ENCODE measurements around the gene RAPGEF4. TPM values are rescaled to one million over a fixed set of nuclear protein-coding genes. Genes with fewer than 3 reads are reported as not detected.
"Not testable (repeated sequence)": the region's sequence is repeated elsewhere in the genome, so short reads cannot be mapped to it uniquely, and the experiment has no call there.

Gene RAPGEF4
- total RNA-seq, 1 donor from 2014 or later: 0.73 TPM

GRCh38 chr2:173027181-173028128, 291.8 kb downstream of the RAPGEF4 start:
- intact Hi-C loops (cut with micrococcal nuclease): loop anchor here (1.0 to 10.0 kb wide), 4 partner anchors 47 to 1317 kb away; no protein-coding TSS in a partner anchor

GRCh38 chr2:173028141-173028540, 292.5 kb downstream of the RAPGEF4 start:
- intact Hi-C loops (cut with micrococcal nuclease): loop anchor here (10.0 kb wide), 1 partner anchor 1317 kb away; no protein-coding TSS in a partner anchor

GRCh38 chr2:173028671-173029070, 293.0 kb downstream of the RAPGEF4 start:
- intact Hi-C loops (cut with micrococcal nuclease): loop anchor here (10.0 kb wide), 1 partner anchor 1316 kb away; no protein-coding TSS in a partner anchor

- intact Hi-C loops (cut with micrococcal nuclease): no loop called here
These were observed 295.2 kb downstream of the RAPGEF4 start for GRCh38 chr2:173030561-173031490.

GRCh38 chr2:173032032-173032431, 296.4 kb downstream of the RAPGEF4 start:
- intact Hi-C loops (cut with micrococcal nuclease): no loop called here

- intact Hi-C loops (cut with micrococcal nuclease): no loop called here
These were observed 297.4 kb downstream of the RAPGEF4 start for GRCh38 chr2:173033084-173033483.

GRCh38 chr2:173034143-173034542, 298.5 kb downstream of the RAPGEF4 start:
- intact Hi-C loops (cut with micrococcal nuclease): no loop called here

GRCh38 chr2:173037245-173038120, 301.8 kb downstream of the RAPGEF4 start:
- intact Hi-C loops (cut with micrococcal nuclease): no loop called here

- intact Hi-C loops (cut with micrococcal nuclease): not testable (repeated sequence)
These were observed 302.6 kb downstream of the RAPGEF4 start for GRCh38 chr2:173038257-173038656.

- intact Hi-C loops (cut with micrococcal nuclease): no loop called here
These were observed 305.1 kb downstream of the RAPGEF4 start for GRCh38 chr2:173040729-173041128.

- intact Hi-C loops (cut with micrococcal nuclease): no loop called here
These were observed 307.8 kb downstream of the RAPGEF4 start for GRCh38 chr2:173043476-173043875.

GRCh38 chr2:173043897-173044519, 308.4 kb downstream of the RAPGEF4 start:
- intact Hi-C loops (cut with micrococcal nuclease): no loop called here

- intact Hi-C loops (cut with micrococcal nuclease): no loop called here
These were observed 309.0 kb downstream of the RAPGEF4 start for GRCh38 chr2:173044686-173045085.

GRCh38 chr2:173045181-173045580, 309.5 kb downstream of the RAPGEF4 start:
- intact Hi-C loops (cut with micrococcal nuclease): no loop called here

GRCh38 chr2:173048522-173048896, 312.9 kb downstream of the RAPGEF4 start:
- intact Hi-C loops (cut with micrococcal nuclease): no loop called here

- intact Hi-C loops (cut with micrococcal nuclease): no loop called here
These were observed 313.4 kb downstream of the RAPGEF4 start for GRCh38 chr2:173048897-173049661.

GRCh38 chr2:173049831-173050230, 314.2 kb downstream of the RAPGEF4 start:
- intact Hi-C loops (cut with micrococcal nuclease): no loop called here

GRCh38 chr2:173050684-173051083, 315.0 kb downstream of the RAPGEF4 start:
- intact Hi-C loops (cut with micrococcal nuclease): no loop called here

- intact Hi-C loops (cut with micrococcal nuclease): no loop called here
These were observed 316.0 kb downstream of the RAPGEF4 start for GRCh38 chr2:173051463-173052215.
